ENCODE measurements around the gene PSMC3. TPM values are rescaled to one million over a fixed set of nuclear protein-coding genes. Genes with fewer than 3 reads are reported as not detected.

Gene PSMC3
- total and polyA plus RNA-seq, 2 of the 13 experiments (the other 11 are each of a cell fraction or from before 2014, with no cell fraction given): 75.8 to 214 TPM

DNA sequence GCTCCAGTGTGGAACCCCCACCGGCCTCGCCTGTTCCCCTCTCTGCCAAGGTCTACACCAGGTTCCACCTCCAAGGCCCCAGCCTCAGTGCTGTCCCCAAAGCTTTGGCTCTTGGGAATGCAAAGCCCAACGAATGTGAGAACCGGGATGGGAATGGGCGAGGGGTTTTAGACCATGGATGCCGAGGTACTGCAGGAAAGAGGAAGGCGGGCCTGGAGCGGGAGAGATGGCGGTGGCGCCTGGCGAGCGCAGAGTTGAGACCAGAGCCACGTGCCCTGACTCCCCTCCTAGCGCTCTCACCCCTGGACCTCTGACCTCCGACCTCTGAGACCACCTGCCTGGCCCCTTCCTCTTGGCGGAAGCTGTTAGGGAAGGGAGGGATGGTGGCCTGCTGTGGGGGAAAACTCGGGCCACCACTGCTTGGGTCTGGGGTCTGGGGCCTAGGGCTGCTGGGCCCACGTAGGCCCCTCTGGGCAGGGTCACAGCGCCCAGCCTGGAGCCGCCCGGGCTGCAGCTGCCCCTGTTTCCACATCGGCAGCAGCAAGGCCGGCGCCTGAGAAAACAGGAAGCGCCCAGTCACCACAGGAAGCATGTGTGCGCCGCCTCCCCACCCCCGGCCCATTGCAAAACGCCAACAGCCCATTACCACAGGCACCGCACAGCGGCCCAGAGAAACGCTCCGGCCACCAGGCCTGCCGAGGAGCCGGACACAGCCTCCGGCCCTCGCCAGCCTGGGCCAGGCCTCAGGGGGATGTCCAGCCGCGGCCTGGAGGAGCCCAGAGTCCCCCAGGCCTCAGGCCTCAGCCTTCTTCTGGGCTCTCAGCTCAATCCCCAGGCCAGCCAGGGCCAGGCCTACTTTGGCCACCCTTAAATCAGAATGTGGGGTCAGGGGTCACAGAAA is 31.7 kb downstream of the PSMC3 start:
- Histone ChIP-seq H3K79me2 (ENCODE audit: insufficient read depth, low read length) (no peaks in the 10 kb centered on the region), H3K4me3 (replicated peaks in 1 of 3; ENCODE audit: insufficient read depth in 1 of 3, low read depth in 2 of 3, low read length in 3 of 3) (no peak overlapping the region), H3K9me3 (ENCODE audit: low read length) (no peaks in the 10 kb centered on the region), H3K4me1 (ENCODE audit: insufficient read depth, low read length) (peaks cover 58% of the 10 kb centered on the region), H2AFZ (ENCODE audit: low read length) (no peak overlapping the region), H3K36me3 (replicated peaks in 1 of 2; ENCODE audit: control insufficient read depth in 1 of 2, insufficient read depth in 2 of 2, low read length in 2 of 2) (no peaks in the 10 kb centered on the region), H3K27me3 (ENCODE audit: control insufficient read depth in 1 of 2, insufficient read depth in 2 of 2, low read length in 2 of 2) (peaks cover 0 to 16% of the 10 kb centered on the region in 2 experiments; a peak in 2 of 5 replicates), H3K27ac (ENCODE audit: extremely low read length, insufficient read depth, low read length) (no peak overlapping the region), H3K9ac (ENCODE audit: insufficient read depth, low read depth, low read length) (no peak overlapping the region), H4K20me1 (ENCODE audit: insufficient read depth, low read length) (no peaks in the 10 kb centered on the region), H3K4me2 (ENCODE audit: low read depth, low read length) (no peak overlapping the region)
- CTCF ChIA-PET (ENCODE audit: low intra/inter-chr PET ratio, low total read pairs): no interaction called here
- ATAC-seq (peak; percentile 16), DNase-seq (ENCODE audit: low spot score) (peak; percentile 38), FAIRE-seq (no peak)
- in situ Hi-C loops (cut with HindIII; ENCODE audit: extremely low pct_ligation_motif_present, low pct_unique_long_range_greater_than_20kb) (no loop called here), intact Hi-C loops (cut with micrococcal nuclease; ENCODE audit: unreplicated experiment) (no loop called here)
- POLR2A ChIA-PET: no interaction called here
- WGBS (ENCODE audit: low lambda C conversion rate): 82% methylated on average over 15 of the region's 39 CpGs
- BruUV-seq (replicated peaks): no TSS peak
- TF ChIP-seq GABPB1 (CRISPR knock-in tag; IDR thresholded peaks at IDR 0.05): peak; percentile 79
- TF ChIP-seq, protein P1, sequence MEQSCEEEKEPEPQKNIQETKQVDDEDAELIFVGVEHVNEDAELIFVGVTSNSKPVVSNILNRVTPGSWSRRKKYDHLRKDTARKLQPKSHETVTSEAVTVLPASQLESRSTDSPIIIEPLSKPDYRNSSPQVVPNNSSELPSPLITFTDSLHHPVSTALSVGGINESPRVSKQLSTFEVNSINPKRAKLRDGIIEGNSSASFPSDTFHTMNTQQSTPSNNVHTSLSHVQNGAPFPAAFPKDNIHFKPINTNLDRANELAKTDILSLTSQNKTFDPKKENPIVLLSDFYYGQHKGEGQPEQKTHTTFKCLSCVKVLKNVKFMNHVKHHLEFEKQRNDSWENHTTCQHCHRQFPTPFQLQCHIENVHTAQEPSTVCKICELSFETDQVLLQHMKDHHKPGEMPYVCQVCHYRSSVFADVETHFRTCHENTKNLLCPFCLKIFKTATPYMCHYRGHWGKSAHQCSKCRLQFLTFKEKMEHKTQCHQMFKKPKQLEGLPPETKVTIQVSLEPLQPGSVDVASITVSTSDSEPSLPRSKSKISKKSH (CRISPR knock-in tag; IDR thresholded peaks at IDR 0.05; ENCODE audit: borderline replicate concordance): 0 out of 2 replicates have a peak, but pooled peaks have one; percentile 21
- TF ChIP-seq ZNF563 (CRISPR knock-in tag; IDR thresholded peaks at IDR 0.05): 0 out of 2 replicates have a peak, but pooled peaks have one; percentile 48
- TF ChIP-seq NR2F6 (IDR thresholded peaks at IDR 0.05): no peak
- TF ChIP-seq NR2F6 (CRISPR knock-in tag; IDR thresholded peaks at IDR 0.05): 0 out of 2 replicates have a peak, but pooled peaks have one; percentile 6
- TF ChIP-seq SP4 (CRISPR knock-in tag; IDR thresholded peaks at IDR 0.05): no peak
- TF ChIP-seq KLF11 (CRISPR knock-in tag; IDR thresholded peaks at IDR 0.05): no peak
- TF ChIP-seq ATF7 (IDR thresholded peaks at IDR 0.05): no peak
- TF ChIP-seq ATF7 (CRISPR knock-in tag; IDR thresholded peaks at IDR 0.05): no peak
- TF ChIP-seq, protein P2, sequence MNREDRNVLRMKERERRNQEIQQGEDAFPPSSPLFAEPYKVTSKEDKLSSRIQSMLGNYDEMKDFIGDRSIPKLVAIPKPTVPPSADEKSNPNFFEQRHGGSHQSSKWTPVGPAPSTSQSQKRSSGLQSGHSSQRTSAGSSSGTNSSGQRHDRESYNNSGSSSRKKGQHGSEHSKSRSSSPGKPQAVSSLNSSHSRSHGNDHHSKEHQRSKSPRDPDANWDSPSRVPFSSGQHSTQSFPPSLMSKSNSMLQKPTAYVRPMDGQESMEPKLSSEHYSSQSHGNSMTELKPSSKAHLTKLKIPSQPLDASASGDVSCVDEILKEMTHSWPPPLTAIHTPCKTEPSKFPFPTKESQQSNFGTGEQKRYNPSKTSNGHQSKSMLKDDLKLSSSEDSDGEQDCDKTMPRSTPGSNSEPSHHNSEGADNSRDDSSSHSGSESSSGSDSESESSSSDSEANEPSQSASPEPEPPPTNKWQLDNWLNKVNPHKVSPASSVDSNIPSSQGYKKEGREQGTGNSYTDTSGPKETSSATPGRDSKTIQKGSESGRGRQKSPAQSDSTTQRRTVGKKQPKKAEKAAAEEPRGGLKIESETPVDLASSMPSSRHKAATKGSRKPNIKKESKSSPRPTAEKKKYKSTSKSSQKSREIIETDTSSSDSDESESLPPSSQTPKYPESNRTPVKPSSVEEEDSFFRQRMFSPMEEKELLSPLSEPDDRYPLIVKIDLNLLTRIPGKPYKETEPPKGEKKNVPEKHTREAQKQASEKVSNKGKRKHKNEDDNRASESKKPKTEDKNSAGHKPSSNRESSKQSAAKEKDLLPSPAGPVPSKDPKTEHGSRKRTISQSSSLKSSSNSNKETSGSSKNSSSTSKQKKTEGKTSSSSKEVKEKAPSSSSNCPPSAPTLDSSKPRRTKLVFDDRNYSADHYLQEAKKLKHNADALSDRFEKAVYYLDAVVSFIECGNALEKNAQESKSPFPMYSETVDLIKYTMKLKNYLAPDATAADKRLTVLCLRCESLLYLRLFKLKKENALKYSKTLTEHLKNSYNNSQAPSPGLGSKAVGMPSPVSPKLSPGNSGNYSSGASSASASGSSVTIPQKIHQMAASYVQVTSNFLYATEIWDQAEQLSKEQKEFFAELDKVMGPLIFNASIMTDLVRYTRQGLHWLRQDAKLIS (CRISPR knock-in tag; IDR thresholded peaks at IDR 0.05): no peak
- TF ChIP-seq MATR3 (CRISPR knock-in tag; IDR thresholded peaks at IDR 0.05): no peak
- TF ChIP-seq ADNP (CRISPR knock-in tag; IDR thresholded peaks at IDR 0.05): no peak
- TF ChIP-seq TBX3 (IDR thresholded peaks at IDR 0.05; ENCODE audit: borderline replicate concordance): no peak
- no peak for TF ChIP-seq GABPA (IDR thresholded peaks at IDR 0.05; ENCODE audit: low read depth, low read length)
- TF ChIP-seq GABPA (CRISPR knock-in tag; IDR thresholded peaks at IDR 0.05; ENCODE audit: low read depth): peak; percentile 90
- TF ChIP-seq, protein P3, sequence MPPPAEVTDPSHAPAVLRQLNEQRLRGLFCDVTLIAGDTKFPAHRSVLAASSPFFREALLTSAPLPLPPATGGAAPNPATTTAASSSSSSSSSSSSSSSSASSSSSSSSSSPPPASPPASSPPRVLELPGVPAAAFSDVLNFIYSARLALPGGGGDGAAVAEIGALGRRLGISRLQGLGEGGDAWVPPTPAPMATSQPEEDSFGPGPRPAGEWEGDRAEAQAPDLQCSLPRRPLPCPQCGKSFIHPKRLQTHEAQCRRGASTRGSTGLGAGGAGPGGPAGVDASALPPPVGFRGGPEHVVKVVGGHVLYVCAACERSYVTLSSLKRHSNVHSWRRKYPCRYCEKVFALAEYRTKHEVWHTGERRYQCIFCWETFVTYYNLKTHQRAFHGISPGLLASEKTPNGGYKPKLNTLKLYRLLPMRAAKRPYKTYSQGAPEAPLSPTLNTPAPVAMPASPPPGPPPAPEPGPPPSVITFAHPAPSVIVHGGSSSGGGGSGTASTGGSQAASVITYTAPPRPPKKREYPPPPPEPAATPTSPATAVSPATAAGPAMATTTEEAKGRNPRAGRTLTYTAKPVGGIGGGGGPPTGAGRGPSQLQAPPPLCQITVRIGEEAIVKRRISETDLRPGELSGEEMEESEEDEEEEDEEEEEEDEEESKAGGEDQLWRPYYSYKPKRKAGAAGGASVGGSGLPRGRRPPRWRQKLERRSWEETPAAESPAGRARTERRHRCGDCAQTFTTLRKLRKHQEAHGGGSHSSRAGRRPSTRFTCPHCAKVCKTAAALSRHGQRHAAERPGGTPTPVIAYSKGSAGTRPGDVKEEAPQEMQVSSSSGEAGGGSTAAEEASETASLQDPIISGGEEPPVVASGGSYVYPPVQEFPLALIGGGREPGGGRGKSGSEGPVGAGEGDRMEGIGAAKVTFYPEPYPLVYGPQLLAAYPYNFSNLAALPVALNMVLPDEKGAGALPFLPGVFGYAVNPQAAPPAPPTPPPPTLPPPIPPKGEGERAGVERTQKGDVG (CRISPR knock-in tag; IDR thresholded peaks at IDR 0.05; ENCODE audit: borderline replicate concordance): peak; percentile 52; the same call in 1 of the 2 replicates
